Transverse colon (tissue), 4 donors: ENCODE results near the gene FEV. TPM values are rescaled to one million over a fixed set of nuclear protein-coding genes. Genes with fewer than 3 reads are reported as not detected.

ENCODE experiments used
- DNase-seq: peaks from one replicate; pipeline ENCODE4 v3.0.0-alpha.2; 2019
- H3K27ac ChIP-seq, 4 donors: fragments of 200-600 bp; sonication (generic); 2 replicates each; pipeline ENCODE4 v1.5.1; 2016 to 2018; ENCODE audit warnings: inconsistent platforms in 4 of 4
- H3K27me3 ChIP-seq: fragments of 200-600 bp; sonication (generic); 2 replicates; pipeline ENCODE4 v1.5.1; 2017; ENCODE audit warnings: inconsistent platforms
- H3K36me3 ChIP-seq, 4 donors: fragments of 200-600 bp; sonication (generic); 2 replicates each; pipeline ENCODE4 v1.5.1; 2017 to 2019; ENCODE audit warnings: inconsistent platforms in 4 of 4
- H3K4me1 ChIP-seq, 4 donors: fragments of 200-600 bp; sonication (generic); 2 replicates each; pipeline ENCODE4 v1.5.1; 2017 to 2020; ENCODE audit warnings: inconsistent platforms in 4 of 4
- H3K4me3 ChIP-seq, 4 donors: fragments of 200-600 bp; sonication (generic); 1 replicate in 1 of 4; 2 replicates in 3 of 4; pipeline versions ENCODE4 v1.5.1 to v1.6.1; 2017 to 2019; ENCODE audit warnings: inconsistent platforms in 4 of 4
- H3K9me3 ChIP-seq, 2 donors: fragments of 200-600 bp; sonication (generic); 2 replicates each; pipeline ENCODE4 v1.5.1; 2017 to 2019; ENCODE audit warnings: inconsistent platforms in 2 of 2
- CTCF ChIP-seq, 5 experiments: fragments of 200-600 bp in 3 of 5; fragments of 450-650 bp in 2 of 5; sonication (generic) in 3 of 5; IDR thresholded peaks; 1 replicate in 2 of 5; 2 replicates in 3 of 5; pipeline ENCODE4 v1.5.1; 2016 to 2017; ENCODE audit warnings: antibody characterized with exemption in 5 of 5, inconsistent platforms in 3 of 5, mild to moderate bottlenecking in 2 of 5, moderate library complexity in 1 of 5
- EP300 ChIP-seq: sonication (generic); formaldehyde crosslinking; IDR thresholded peaks from one replicate; pipeline ENCODE4 v1.6.1; 2017; ENCODE audit warnings: antibody characterized with exemption, low read depth
- POLR2A ChIP-seq: fragments of 450-650 bp; IDR thresholded peaks from one replicate; pipeline ENCODE4 v1.6.1; 2016; ENCODE audit warnings: antibody characterized with exemption, mild to moderate bottlenecking, moderate library complexity
- POLR2AphosphoS5 ChIP-seq, 3 donors: sonication (generic); formaldehyde crosslinking; IDR thresholded peaks; one replicate each; pipeline ENCODE4 v1.6.1; 2016; ENCODE audit warnings: antibody characterized with exemption in 3 of 3
- WGBS, 2 donors: methylation state at CpG; one replicate each; pipeline ENCODE4 v1.1.5; 2018; ENCODE audit warnings: low coverage in 1 of 2; 5-methylcytosine and 5-hydroxymethylcytosine counted together
- in situ Hi-C, 4 donors: fragments of 200-750 bp; cut with MboI; loops; one replicate each; pipeline versions ENCODE4 v1.15.0 to v1.15.1; 2017; ENCODE audit warnings: low sequenced_read_pairs in 3 of 4, low pct_ligation_motif_present in 1 of 4, low pct_unique_long_range_greater_than_20kb in 1 of 4
- intact Hi-C: fragments of 100-400 bp; cut with DNase I; formaldehyde crosslinking; loops from one replicate; pipeline ENCODE4 v1.15.1; 2023; ENCODE audit warnings: low total_unique reads
- total RNA-seq, 4 donors: library from RNA; depleted of rRNA; stranded (reverse); fragments of >200 nt; gene quantifications; one replicate each; pipeline ENCODE4 v1.1.0, GENCODE V29; 2016

FEV gene
- total RNA-seq, 4 donors from 2014 or later, result 1.9 to 8.2 TPM; not detected in 2

DNA sequence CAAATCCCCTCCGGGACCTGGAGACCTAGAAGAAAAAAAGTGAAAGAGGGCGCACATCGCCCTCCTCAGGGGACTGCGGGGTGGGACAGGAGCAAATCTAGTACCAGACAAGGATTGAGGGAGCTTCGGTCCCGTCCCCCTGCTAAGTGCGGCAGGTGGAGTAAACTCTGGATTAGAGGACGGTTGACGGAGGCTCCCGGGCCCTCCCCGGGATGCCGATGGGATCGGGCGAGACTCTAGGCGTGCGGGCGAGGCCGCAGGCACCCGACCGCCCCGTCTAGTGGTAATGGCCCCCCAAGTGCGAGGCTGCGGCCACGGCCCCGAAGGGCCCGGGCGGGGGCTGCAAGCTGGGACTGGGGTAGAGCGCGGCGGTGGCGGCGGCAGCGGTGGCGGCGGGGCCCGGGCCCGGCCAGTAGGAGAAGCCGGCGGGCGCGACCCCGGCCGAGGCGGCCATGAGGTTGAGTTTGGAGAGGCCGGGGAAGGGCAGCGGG is 3.5 kb downstream of the FEV start:
- no peak for DNase-seq
- intact Hi-C loops, result no loop called here
- TF ChIP-seq EP300, result no peak
- no peak for TF ChIP-seq POLR2A
- TF ChIP-seq CTCF (IDR thresholded peaks at IDR 0.05), result no peak
- TF ChIP-seq POLR2AphosphoS5 (IDR thresholded peaks at IDR 0.05), result no peak
- Histone ChIP-seq H3K4me3 (peak overlapping the region in 2 of 4 donors; percentile 15 to 39), H3K4me1 (peaks cover 19 to 51% (median 41%) of the 10 kb centered on the region in 4 donors), H3K36me3 (no peaks in the 10 kb centered on the region), H3K27me3 (peaks cover 97% of the 10 kb centered on the region), H3K27ac (no peak overlapping the region), H3K9me3 (no peaks in the 10 kb centered on the region)
- WGBS, 2 donors, result 0 to 11% methylated on average over 4 to 35 of the region's 46 CpGs
- in situ Hi-C loops, result no loop called here

DNA sequence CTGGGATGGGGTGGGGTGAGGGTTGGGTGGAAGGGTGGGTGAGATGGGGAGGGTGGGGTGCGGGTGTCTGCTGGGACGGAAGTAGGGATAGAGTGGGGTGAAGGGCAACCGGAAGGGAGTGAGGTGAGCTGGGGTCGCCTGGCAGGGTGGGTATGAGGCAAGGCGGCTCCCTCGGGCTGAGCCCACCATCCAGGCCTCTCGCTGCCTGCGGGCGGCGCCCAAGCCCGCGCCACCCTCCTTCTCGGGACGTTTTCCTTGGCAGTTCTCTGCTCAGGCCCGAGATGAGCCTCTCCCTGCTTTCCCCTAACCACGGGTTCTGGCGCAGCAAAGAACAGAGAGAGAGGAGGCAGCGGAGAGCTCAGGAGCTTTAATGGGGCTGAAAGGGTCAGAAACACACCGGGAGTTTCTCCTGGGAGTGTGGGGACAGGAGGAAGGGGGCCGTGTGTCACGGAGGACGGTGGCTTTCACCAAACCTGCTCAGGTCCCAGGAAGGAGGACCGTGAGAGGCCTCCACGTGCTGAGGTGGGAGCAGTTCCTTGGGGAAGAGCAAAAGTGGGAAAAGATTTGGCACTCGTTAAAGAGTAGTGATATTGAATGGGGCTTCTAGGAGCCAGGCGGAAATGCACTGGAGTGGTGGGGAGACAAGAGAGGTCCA is 4.1 kb downstream of the FEV start:
- 5 to 11% methylated on average over 5 to 26 of the region's 26 CpGs for WGBS, 2 donors
- H3K27me3 ChIP-seq, result peaks cover 96% of the 10 kb centered on the region
- intact Hi-C loops, result no loop called here
- in situ Hi-C loops, result no loop called here
- H3K4me1 ChIP-seq, result peaks cover 19 to 55% (median 41%) of the 10 kb centered on the region in 4 donors
- H3K9me3 ChIP-seq, result no peaks in the 10 kb centered on the region
- no peak for TF ChIP-seq POLR2AphosphoS5 (IDR thresholded peaks at IDR 0.05)
- no peak for TF ChIP-seq POLR2A
- no peak for TF ChIP-seq EP300
- TF ChIP-seq CTCF (IDR thresholded peaks at IDR 0.05), result no peak
- no peak for DNase-seq
- H3K27ac ChIP-seq, result no peak overlapping the region
- peak overlapping the region in 2 of 4 donors; percentile 15 to 39 for H3K4me3 ChIP-seq
- H3K36me3 ChIP-seq, result no peaks in the 10 kb centered on the region

DNA sequence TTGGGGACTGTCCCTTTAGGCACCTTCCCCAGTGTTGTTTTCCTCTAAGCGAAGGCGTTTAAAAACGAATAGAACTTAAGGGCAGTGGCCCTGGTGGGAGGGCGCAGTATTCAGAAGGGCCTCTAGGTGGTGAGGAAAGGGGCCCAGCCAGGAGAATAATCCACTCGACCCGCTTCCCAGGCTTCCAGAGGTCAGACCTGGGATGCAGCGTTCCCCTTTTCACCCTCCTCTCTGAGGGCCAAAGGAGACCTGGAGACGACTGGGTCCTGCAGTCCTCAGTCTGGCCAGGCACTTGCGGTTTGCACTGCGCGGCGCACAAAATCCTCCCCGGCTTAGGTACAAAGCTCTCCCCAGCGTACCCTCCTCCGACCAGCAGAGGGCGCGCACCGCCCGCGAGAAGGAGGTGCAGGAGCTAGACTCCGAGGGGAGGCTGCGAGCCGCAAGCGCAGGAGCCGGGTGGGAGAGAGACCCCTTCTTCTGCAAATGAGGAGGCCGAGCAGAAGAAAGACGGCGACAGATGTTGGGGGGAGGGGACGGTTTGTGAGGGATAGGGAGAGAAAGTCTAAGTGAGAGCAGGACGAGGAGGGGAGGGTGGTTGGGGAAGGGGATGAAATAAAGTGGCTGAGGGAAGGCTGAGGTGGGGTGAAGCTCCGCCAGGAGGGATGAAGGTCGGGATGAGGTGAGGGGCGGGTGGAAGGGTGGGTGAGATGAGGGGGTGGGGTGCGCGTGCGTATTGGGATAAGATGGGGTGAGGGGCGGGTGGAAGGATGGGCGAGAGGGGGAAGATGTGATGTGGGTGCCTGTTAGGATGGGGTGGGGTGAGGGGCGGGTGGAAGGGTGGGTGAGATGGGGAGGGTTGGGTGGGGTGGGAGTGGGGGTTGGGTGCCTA is 4.9 kb downstream of the FEV start:
- peak overlapping the region in 2 of 4 donors; percentile 14 to 33 for H3K4me3 ChIP-seq
- intact Hi-C loops, result no loop called here
- in situ Hi-C loops, result no loop called here
- 0 to 2% methylated on average over 5 to 33 of the region's 39 CpGs for WGBS, 2 donors
- no peaks in the 10 kb centered on the region for H3K9me3 ChIP-seq
- DNase-seq, result peak; percentile 89
- peaks cover 19 to 53% (median 37%) of the 10 kb centered on the region in 4 donors for H3K4me1 ChIP-seq
- no peak overlapping the region for H3K27ac ChIP-seq
- peak; percentile 88 to 97 (median 95) for TF ChIP-seq CTCF (IDR thresholded peaks at IDR 0.05)
- no peak for TF ChIP-seq POLR2A
- no peak for TF ChIP-seq EP300
- no peak for TF ChIP-seq POLR2AphosphoS5 (IDR thresholded peaks at IDR 0.05)
- H3K27me3 ChIP-seq, result peaks cover 95% of the 10 kb centered on the region
- no peaks in the 10 kb centered on the region for H3K36me3 ChIP-seq

DNA sequence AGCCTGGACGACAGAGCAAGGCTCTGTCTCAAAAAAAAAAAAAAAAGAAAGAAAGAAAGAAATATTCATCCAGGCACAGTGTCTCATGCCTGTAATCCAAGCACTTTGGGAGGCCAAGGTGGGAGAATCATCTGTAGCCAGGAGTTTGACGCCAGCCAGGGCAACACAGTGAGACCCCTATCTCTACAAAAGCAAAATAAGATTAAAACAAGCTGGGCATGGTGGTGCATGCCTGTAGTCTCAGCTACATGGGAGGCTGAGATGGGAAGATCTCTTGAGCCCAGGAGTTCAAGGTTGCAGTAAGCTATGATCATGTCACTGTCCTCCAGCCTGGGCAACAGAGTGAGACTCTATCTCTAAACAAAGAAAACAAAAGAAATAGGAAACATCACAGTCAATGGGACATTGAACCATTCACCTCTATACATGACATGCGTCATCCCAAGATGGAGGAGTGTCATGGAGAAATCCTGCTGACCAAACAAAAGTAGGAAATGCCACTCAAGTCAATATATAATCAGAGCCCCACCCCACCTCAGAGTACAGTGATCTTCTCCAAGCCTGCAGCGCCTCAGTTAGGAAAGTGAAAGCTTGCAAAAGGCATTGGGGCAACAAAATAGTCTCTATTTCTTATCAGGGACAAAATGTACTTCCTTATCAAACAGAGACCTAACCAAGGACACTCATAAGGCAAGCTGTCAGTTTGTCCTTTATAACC is 9.8 kb downstream of the FEV start:
- in situ Hi-C loops (no loop called here), intact Hi-C loops (no loop called here)
- Histone ChIP-seq H3K4me3 (no peak overlapping the region), H3K36me3 (no peaks in the 10 kb centered on the region), H3K27ac (peak overlapping the region in 1 of 4 donors; percentile 51), H3K4me1 (peaks cover 0 to 17% (median 6%) of the 10 kb centered on the region in 4 donors), H3K9me3 (no peaks in the 10 kb centered on the region), H3K27me3 (peaks cover 82% of the 10 kb centered on the region)
- TF ChIP-seq CTCF (IDR thresholded peaks at IDR 0.05) (no peak), EP300 (peak; percentile 30), POLR2AphosphoS5 (IDR thresholded peaks at IDR 0.05) (peak in 1 of 3 donors; percentile 49)
- peak; percentile 59 for DNase-seq
- WGBS, 2 donors, result 55 to 69% methylated on average over 2 to 4 of the region's 4 CpGs
